GM23338 (cell line): ENCODE results near the gene SLC29A4. TPM values are rescaled to one million over a fixed set of nuclear protein-coding genes. Genes with fewer than 3 reads are reported as not detected.

Source experiments
- ATAC-seq: fragments of 200-7000 bp; cut with Tn5 transposase; 3 replicates; pipeline ENCODE4 v1.9.1; 2020
- DNase-seq: peaks from one replicate; pipeline ENCODE4 v3.0.0-alpha.2; 2015; ENCODE audit warnings: low spot score
- H2AFZ ChIP-seq: fragments of 200-600 bp; sonication (generic); 2 replicates; pipeline ENCODE4 v1.8.0; 2016; ENCODE audit warnings: antibody characterized with exemption, mild to moderate bottlenecking, moderate library complexity
- H3F3A ChIP-seq: fragments of 200-600 bp; sonication (generic); replicated peaks from 2 replicates; pipeline ENCODE4 v1.8.0; 2017; ENCODE audit warnings: antibody characterized with exemption, mixed run types, low read depth
- H3K27ac ChIP-seq: fragments of 200-600 bp; sonication (generic); 2 replicates; pipeline ENCODE4 v1.6.1; 2016; ENCODE audit warnings: low read depth
- H3K27me3 ChIP-seq: fragments of 200-600 bp; sonication (generic); 2 replicates; pipeline ENCODE4 v1.8.0; 2016; ENCODE audit warnings: mild to moderate bottlenecking, mixed run types, moderate library complexity; ENCODE audit not compliant: insufficient read depth
- H3K36me3 ChIP-seq: fragments of 200-600 bp; sonication (generic); 2 replicates; pipeline ENCODE4 v1.8.0; 2016; ENCODE audit warnings: mild to moderate bottlenecking; ENCODE audit not compliant: insufficient read depth
- H3K4me1 ChIP-seq: fragments of 200-600 bp; sonication (generic); 2 replicates; pipeline ENCODE4 v1.8.0; 2016; ENCODE audit warnings: mild to moderate bottlenecking, moderate library complexity; ENCODE audit not compliant: insufficient read depth
- H3K4me2 ChIP-seq: fragments of 200-600 bp; sonication (generic); 2 replicates; pipeline ENCODE4 v1.7.1; 2017; ENCODE audit warnings: mixed run types
- H3K4me3 ChIP-seq: fragments of 200-600 bp; sonication (generic); 2 replicates; pipeline ENCODE4 v1.6.1; 2016; ENCODE audit warnings: mixed run types
- H3K79me2 ChIP-seq: fragments of 200-600 bp; sonication (generic); replicated peaks from 2 replicates; pipeline ENCODE4 v1.8.0; 2017; ENCODE audit warnings: mild to moderate bottlenecking; ENCODE audit not compliant: insufficient read depth
- H3K9me2 ChIP-seq: fragments of 200-600 bp; sonication (generic); 2 replicates; pipeline ENCODE4 v1.8.0; 2017; ENCODE audit not compliant: insufficient read depth
- H4K20me1 ChIP-seq: fragments of 200-600 bp; sonication (generic); replicated peaks from 2 replicates; pipeline ENCODE4 v1.8.0; 2017; ENCODE audit warnings: mild to moderate bottlenecking; ENCODE audit not compliant: insufficient read depth
- H3K27ac Mint-ChIP-seq: 2 replicates; pipeline ENCODE4 v1.8.0; 2020; ENCODE audit warnings: inconsistent platforms, mild to moderate bottlenecking, moderate library complexity, mixed read lengths
- H3K27me3 Mint-ChIP-seq: 3 replicates; pipeline ENCODE4 v1.8.0; 2022; ENCODE audit warnings: low read depth, mild to moderate bottlenecking, moderate library complexity, mixed read lengths, inconsistent platforms; ENCODE audit not compliant: insufficient read depth, poor library complexity
- H3K36me3 Mint-ChIP-seq: 3 replicates; pipeline ENCODE4 v1.8.0; 2021; ENCODE audit warnings: low read depth, mild to moderate bottlenecking, inconsistent platforms, moderate library complexity, mixed read lengths
- H3K4me1 Mint-ChIP-seq: 3 replicates; pipeline ENCODE4 v1.8.0; 2020; ENCODE audit warnings: mild to moderate bottlenecking, inconsistent platforms, mixed read lengths
- H3K4me3 Mint-ChIP-seq: 3 replicates; pipeline ENCODE4 v1.8.0; 2021; ENCODE audit warnings: moderate library complexity, mild to moderate bottlenecking, inconsistent platforms, mixed read lengths
- H3K9me3 Mint-ChIP-seq: 3 replicates; pipeline ENCODE4 v1.8.0; 2020; ENCODE audit warnings: moderate library complexity, mild to moderate bottlenecking, inconsistent platforms, mixed read lengths
- CREB1 ChIP-seq: fragments of 250-450 bp; sonication (Bioruptor Pico); IDR thresholded peaks from 2 replicates; pipeline ENCODE4 v1.5.0; 2020; ENCODE audit warnings: low read depth, mild to moderate bottlenecking, moderate library complexity
- EZH2 ChIP-seq: fragments of 200-600 bp; sonication (generic); IDR thresholded peaks from one replicate; pipeline ENCODE4 v1.8.0; 2017; ENCODE audit warnings: antibody characterized with exemption, mild to moderate bottlenecking, low read depth; ENCODE audit not compliant: unreplicated experiment
- NANOG ChIP-seq: IDR thresholded peaks from 2 replicates; pipeline ENCODE4 v1.6.1; 2016; ENCODE audit warnings: antibody characterized with exemption, borderline replicate concordance
- STAT1 ChIP-seq: IDR thresholded peaks from one replicate; pipeline ENCODE4 v1.6.1; 2016; ENCODE audit warnings: antibody characterized with exemption; ENCODE audit not compliant: unreplicated experiment
- ZNF114 ChIP-seq: fragments of 250-450 bp; sonication (Bioruptor Pico); IDR thresholded peaks from 2 replicates; pipeline ENCODE4 v1.5.0; 2020; ENCODE audit warnings: mild to moderate bottlenecking, moderate library complexity
- ZNF331 ChIP-seq: fragments of 250-450 bp; sonication (Bioruptor Pico); IDR thresholded peaks from 2 replicates; pipeline ENCODE4 v1.5.0; 2020; ENCODE audit warnings: low read depth, mild to moderate bottlenecking, moderate library complexity
- polyA plus RNA-seq: library from polyadenylated mRNA; unstranded; fragments of >200 nt; fragmentation: Nextera tagmentation; extraction: Ambion mirVana; gene quantifications from 2 replicates; pipeline ENCODE4 v1.2.1, GENCODE V29; 2016
- total RNA-seq: library from RNA; depleted of rRNA; stranded (reverse); fragments of >200 nt; shearing (Covaris generic); gene quantifications from 2 replicates; pipeline ENCODE4 v1.2.3, GENCODE V29; 2014; rRNA removed
- TF ChIP-seq, protein P1 (sequence below): IDR thresholded peaks from one replicate; pipeline ENCODE4 v1.6.1; 2018; ENCODE audit warnings: antibody characterized with exemption; ENCODE audit not compliant: unreplicated experiment
- TF ChIP-seq, protein P2 (sequence below), 2 experiments: fragments of 200-600 bp in 1 of 2; sonication (generic) in 1 of 2; conservative IDR thresholded peaks; 2 replicates each; pipeline versions ENCODE4 v1.5.1 to v1.6.1; 2016 to 2017; ENCODE audit warnings: antibody characterized with exemption in 2 of 2, low read depth in 2 of 2, mild to moderate bottlenecking in 2 of 2, moderate library complexity in 1 of 2

The SLC29A4 gene
- total and polyA plus RNA-seq, 2 experiments from 2014 or later: 4.8 to 8.1 TPM

GRCh38 chr7:5354460-5355232 is 71.9 kb downstream of the SLC29A4 start:
- DNase-seq: peak; percentile 77
- peaks cover 3% of the 10 kb centered on the region; the same call in 2 of the 3 replicates for H3K9me3 Mint-ChIP-seq
- H3K36me3 Mint-ChIP-seq: peaks cover 14% of the 10 kb centered on the region; the same call in 2 of the 3 replicates

More at GRCh38 chr7:5354460-5355232, 71.9 kb downstream of the SLC29A4 start:
- TF ChIP-seq ZNF114 (no peak), ZNF331 (CRISPR knock-in tag) (no peak), EZH2 (no peak), STAT1 (no peak), NANOG (no peak), CREB1 (CRISPR knock-in tag) (no peak)
- TF ChIP-seq, protein P1, sequence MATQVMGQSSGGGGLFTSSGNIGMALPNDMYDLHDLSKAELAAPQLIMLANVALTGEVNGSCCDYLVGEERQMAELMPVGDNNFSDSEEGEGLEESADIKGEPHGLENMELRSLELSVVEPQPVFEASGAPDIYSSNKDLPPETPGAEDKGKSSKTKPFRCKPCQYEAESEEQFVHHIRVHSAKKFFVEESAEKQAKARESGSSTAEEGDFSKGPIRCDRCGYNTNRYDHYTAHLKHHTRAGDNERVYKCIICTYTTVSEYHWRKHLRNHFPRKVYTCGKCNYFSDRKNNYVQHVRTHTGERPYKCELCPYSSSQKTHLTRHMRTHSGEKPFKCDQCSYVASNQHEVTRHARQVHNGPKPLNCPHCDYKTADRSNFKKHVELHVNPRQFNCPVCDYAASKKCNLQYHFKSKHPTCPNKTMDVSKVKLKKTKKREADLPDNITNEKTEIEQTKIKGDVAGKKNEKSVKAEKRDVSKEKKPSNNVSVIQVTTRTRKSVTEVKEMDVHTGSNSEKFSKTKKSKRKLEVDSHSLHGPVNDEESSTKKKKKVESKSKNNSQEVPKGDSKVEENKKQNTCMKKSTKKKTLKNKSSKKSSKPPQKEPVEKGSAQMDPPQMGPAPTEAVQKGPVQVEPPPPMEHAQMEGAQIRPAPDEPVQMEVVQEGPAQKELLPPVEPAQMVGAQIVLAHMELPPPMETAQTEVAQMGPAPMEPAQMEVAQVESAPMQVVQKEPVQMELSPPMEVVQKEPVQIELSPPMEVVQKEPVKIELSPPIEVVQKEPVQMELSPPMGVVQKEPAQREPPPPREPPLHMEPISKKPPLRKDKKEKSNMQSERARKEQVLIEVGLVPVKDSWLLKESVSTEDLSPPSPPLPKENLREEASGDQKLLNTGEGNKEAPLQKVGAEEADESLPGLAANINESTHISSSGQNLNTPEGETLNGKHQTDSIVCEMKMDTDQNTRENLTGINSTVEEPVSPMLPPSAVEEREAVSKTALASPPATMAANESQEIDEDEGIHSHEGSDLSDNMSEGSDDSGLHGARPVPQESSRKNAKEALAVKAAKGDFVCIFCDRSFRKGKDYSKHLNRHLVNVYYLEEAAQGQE: no peak
- TF ChIP-seq, protein P2, sequence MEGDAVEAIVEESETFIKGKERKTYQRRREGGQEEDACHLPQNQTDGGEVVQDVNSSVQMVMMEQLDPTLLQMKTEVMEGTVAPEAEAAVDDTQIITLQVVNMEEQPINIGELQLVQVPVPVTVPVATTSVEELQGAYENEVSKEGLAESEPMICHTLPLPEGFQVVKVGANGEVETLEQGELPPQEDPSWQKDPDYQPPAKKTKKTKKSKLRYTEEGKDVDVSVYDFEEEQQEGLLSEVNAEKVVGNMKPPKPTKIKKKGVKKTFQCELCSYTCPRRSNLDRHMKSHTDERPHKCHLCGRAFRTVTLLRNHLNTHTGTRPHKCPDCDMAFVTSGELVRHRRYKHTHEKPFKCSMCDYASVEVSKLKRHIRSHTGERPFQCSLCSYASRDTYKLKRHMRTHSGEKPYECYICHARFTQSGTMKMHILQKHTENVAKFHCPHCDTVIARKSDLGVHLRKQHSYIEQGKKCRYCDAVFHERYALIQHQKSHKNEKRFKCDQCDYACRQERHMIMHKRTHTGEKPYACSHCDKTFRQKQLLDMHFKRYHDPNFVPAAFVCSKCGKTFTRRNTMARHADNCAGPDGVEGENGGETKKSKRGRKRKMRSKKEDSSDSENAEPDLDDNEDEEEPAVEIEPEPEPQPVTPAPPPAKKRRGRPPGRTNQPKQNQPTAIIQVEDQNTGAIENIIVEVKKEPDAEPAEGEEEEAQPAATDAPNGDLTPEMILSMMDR (conservative IDR thresholded peaks at IDR 0.05; ENCODE audit: low read depth in 2 of 2): no peak
- Histone ChIP-seq H3K27me3 (peaks cover 29% of the 10 kb centered on the region), H3K27ac (no peak overlapping the region), H2AFZ (no peak overlapping the region), H3K9me2 (no peaks in the 10 kb centered on the region), H3K4me2 (no peak overlapping the region), H3K4me3 (no peak overlapping the region), H3F3A (0 out of 2 replicates have a peak, but pooled peaks cover 8% of the 10 kb centered on the region), H3K36me3 (no peaks in the 10 kb centered on the region), H3K79me2 (no peaks in the 10 kb centered on the region), H3K4me1 (peaks cover 22% of the 10 kb centered on the region; the same call in 1 of the 2 replicates), H4K20me1 (no peaks in the 10 kb centered on the region)
- peaks cover 36% of the 10 kb centered on the region for H3K4me1 Mint-ChIP-seq
- no peak overlapping the region; the same call in 2 of the 3 replicates for H3K4me3 Mint-ChIP-seq
- no peak overlapping the region for H3K27ac Mint-ChIP-seq
- H3K27me3 Mint-ChIP-seq: peaks cover 58% of the 10 kb centered on the region
- peak; percentile 70 for ATAC-seq

Other genes with a start within 250 kb of the SLC29A4 start
- gene RBAK, start 237.1 kb upstream of the SLC29A4 start, total RNA-seq: 15.1 and 15.2 TPM in 2 replicates
- gene RBAK, start 237.1 kb upstream of the SLC29A4 start, polyA plus RNA-seq: 6.3 and 6.5 TPM in 2 replicates
- gene WIPI2, start 92.7 kb upstream of the SLC29A4 start, total RNA-seq: 74.0 and 86.5 TPM in 2 replicates
- gene WIPI2, start 92.7 kb upstream of the SLC29A4 start, polyA plus RNA-seq: 32.4 and 34.4 TPM in 2 replicates
- gene TNRC18, start 140.9 kb downstream of the SLC29A4 start, total RNA-seq: 6.9 and 17.5 TPM in 2 replicates
- 2.0 and 2.1 TPM in 2 replicates for gene TNRC18, start 140.9 kb downstream of the SLC29A4 start, polyA plus RNA-seq
- 18.1 and 21.8 TPM in 2 replicates for gene FBXL18, start 230.9 kb downstream of the SLC29A4 start, total RNA-seq
- gene FBXL18, start 230.9 kb downstream of the SLC29A4 start, polyA plus RNA-seq: 10.5 and 11.6 TPM in 2 replicates
- gene ACTB, start 247.7 kb downstream of the SLC29A4 start, total RNA-seq: 6,061 and 6,196 TPM in 2 replicates
- 11,484 and 12,398 TPM in 2 replicates for gene ACTB, start 247.7 kb downstream of the SLC29A4 start, polyA plus RNA-seq